Activated CD4-positive, alpha-beta T cell treated with anti-CD3 and anti-CD28 coated beads for 36 hours (primary cell): Measurements from ENCODE around the gene LORICRIN. TPM values are rescaled to one million over a fixed set of nuclear protein-coding genes. Genes with fewer than 3 reads are reported as not detected.

Experiments used
- ATAC-seq: fragments of 200-7000 bp; cut with Tn5 transposase; one replicate; pipeline ENCODE4 v1.10.0; 2021; ENCODE audit warnings: mild to moderate bottlenecking, moderate library complexity
- CTCF ChIA-PET: fragments of 350-600 bp; sonication (Branson Sonifier 250); formaldehyde crosslinking; loops from one replicate; lab custom pipeline; 2021; ENCODE audit warnings: antibody characterized with exemption; lab: Charles Lee
- POLR2A ChIA-PET: fragments of 350-600 bp; sonication (Branson Sonifier 250); formaldehyde crosslinking; loops from one replicate; lab custom pipeline; 2021; ENCODE audit warnings: antibody characterized with exemption, inconsistent platforms; lab: Charles Lee
- DNase-seq: peaks from one replicate; pipeline ENCODE4 v3.0.0-alpha.2; 2020
- H3K27ac Mint-ChIP-seq: one replicate; pipeline ENCODE4 v1.8.0; 2021; ENCODE audit warnings: mixed read lengths
- H3K27me3 Mint-ChIP-seq: one replicate; pipeline ENCODE4 v1.8.0; 2021; ENCODE audit warnings: mixed read lengths
- H3K36me3 Mint-ChIP-seq: one replicate; pipeline ENCODE4 v1.8.0; 2021; ENCODE audit warnings: low read depth, mixed read lengths
- H3K4me1 Mint-ChIP-seq: one replicate; pipeline ENCODE4 v1.8.0; 2021; ENCODE audit warnings: mixed read lengths
- H3K4me3 Mint-ChIP-seq: one replicate; pipeline ENCODE4 v1.8.0; 2021; ENCODE audit warnings: mild to moderate bottlenecking, moderate library complexity, mixed read lengths
- H3K9me3 Mint-ChIP-seq: one replicate; pipeline ENCODE4 v1.8.0; 2021; ENCODE audit warnings: low read depth, mixed read lengths
- intact Hi-C, 2 experiments: fragments of 100-400 bp; cut with DNase I in 1 of 2; cut with micrococcal nuclease in 1 of 2; formaldehyde crosslinking; loops; one replicate each; pipeline versions ENCODE4 v1.14.2 to v1.15.1; 2022 to 2024; cut with DNase I, micrococcal nuclease
- total RNA-seq, 2 experiments: library from RNA; stranded (reverse); gene quantifications; one replicate each; pipeline ENCODE4 v1.2.3, GENCODE V29; 2021

Gene LORICRIN
- total RNA-seq, 2 experiments from 2014 or later = not detected

- CTCF ChIA-PET = interaction anchor here (1.1 kb wide), 1 partner anchor 22 kb away, joined by 3 read pairs; no protein-coding TSS in a partner anchor
- Mint-ChIP-seq H3K27ac (no peak overlapping the region), H3K27me3 (peaks cover 20% of the 10 kb centered on the region), H3K9me3 (no peaks in the 10 kb centered on the region), H3K4me3 (no peak overlapping the region), H3K4me1 (peaks cover 4% of the 10 kb centered on the region), H3K36me3 (no peaks in the 10 kb centered on the region)
- POLR2A ChIA-PET = no interaction called here
- no peak for DNase-seq
- ATAC-seq = no peak
- intact Hi-C loops = no loop called here
Observed at GRCh38 chr1:153250166-153250565, 9.3 kb upstream of the LORICRIN start.

- Mint-ChIP-seq H3K27me3 (peaks cover 20% of the 10 kb centered on the region), H3K4me3 (no peak overlapping the region), H3K4me1 (peaks cover 4% of the 10 kb centered on the region), H3K36me3 (no peaks in the 10 kb centered on the region), H3K9me3 (no peaks in the 10 kb centered on the region), H3K27ac (no peak overlapping the region)
- intact Hi-C loops = no loop called here
- DNase-seq (no peak), ATAC-seq (no peak)
- ChIA-PET POLR2A (no interaction called here), CTCF (interaction anchor here (0.7 kb wide), 1 partner anchor 368 kb away, joined by 3 read pairs; no protein-coding TSS in a partner anchor)
Observed at GRCh38 chr1:153251087-153251486, 8.4 kb upstream of the LORICRIN start.

GRCh38 chr1:153251562-153251961 is 7.9 kb upstream of the LORICRIN start:
- peaks cover 4% of the 10 kb centered on the region for H3K4me1 Mint-ChIP-seq
- ChIA-PET POLR2A (no interaction called here), CTCF (interaction anchor here (0.7 kb wide), 1 partner anchor 368 kb away, joined by 3 read pairs; no protein-coding TSS in a partner anchor)
- DNase-seq (no peak), ATAC-seq (no peak)
- H3K27me3 Mint-ChIP-seq = peaks cover 20% of the 10 kb centered on the region
- no peaks in the 10 kb centered on the region for H3K36me3 Mint-ChIP-seq
- intact Hi-C loops = no loop called here
- H3K9me3 Mint-ChIP-seq = no peaks in the 10 kb centered on the region
- H3K27ac Mint-ChIP-seq = no peak overlapping the region
- no peak overlapping the region for H3K4me3 Mint-ChIP-seq

DNA sequence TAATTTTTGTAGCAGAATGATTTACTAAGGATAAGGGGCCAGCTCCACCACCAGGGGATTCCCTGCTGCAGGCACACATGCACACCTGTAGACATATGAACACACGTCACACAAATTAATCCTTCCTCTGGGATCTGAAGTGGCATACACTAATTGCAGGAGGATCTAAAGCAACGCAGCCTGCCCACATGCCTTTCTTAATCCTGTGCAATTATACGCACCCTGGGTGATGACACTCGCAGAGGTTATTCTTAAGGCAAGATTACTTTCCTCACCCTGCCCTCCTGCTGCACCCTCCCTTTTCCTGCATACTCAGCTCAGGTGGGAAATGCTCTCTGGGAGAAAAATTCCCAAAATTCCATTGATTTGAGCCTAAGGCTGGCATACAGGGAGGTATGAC is 7.5 kb upstream of the LORICRIN start:
- Mint-ChIP-seq H3K9me3 (no peaks in the 10 kb centered on the region), H3K4me3 (no peak overlapping the region), H3K4me1 (peaks cover 4% of the 10 kb centered on the region), H3K27ac (no peak overlapping the region), H3K27me3 (peaks cover 20% of the 10 kb centered on the region), H3K36me3 (no peaks in the 10 kb centered on the region)
- intact Hi-C loops = no loop called here
- DNase-seq (no peak), ATAC-seq (no peak)
- POLR2A ChIA-PET = no interaction called here
- CTCF ChIA-PET = interaction anchor here (0.6 kb wide), 1 partner anchor 84 kb away, joined by 4 read pairs; no protein-coding TSS in a partner anchor

- ChIA-PET CTCF (interaction anchor here (0.6 to 1.3 kb wide), 3 partner anchors 32 to 206 kb away, joined by 3 to 5 read pairs (median 3); no protein-coding TSS in a partner anchor), POLR2A (no interaction called here)
- DNase-seq (no peak), ATAC-seq (no peak)
- Mint-ChIP-seq H3K36me3 (no peaks in the 10 kb centered on the region), H3K4me1 (peaks cover 4% of the 10 kb centered on the region), H3K4me3 (no peak overlapping the region), H3K27me3 (peaks cover 14% of the 10 kb centered on the region), H3K27ac (no peak overlapping the region), H3K9me3 (no peaks in the 10 kb centered on the region)
- intact Hi-C loops = no loop called here
Observed at GRCh38 chr1:153253076-153253475, 6.4 kb upstream of the LORICRIN start.

- DNase-seq (no peak), ATAC-seq (peak; percentile 55)
- H3K27ac Mint-ChIP-seq = no peak overlapping the region
- H3K36me3 Mint-ChIP-seq = no peaks in the 10 kb centered on the region
- H3K9me3 Mint-ChIP-seq = no peaks in the 10 kb centered on the region
- no peak overlapping the region for H3K4me3 Mint-ChIP-seq
- intact Hi-C loops = no loop called here
- peaks cover 4% of the 10 kb centered on the region for H3K4me1 Mint-ChIP-seq
- peaks cover 14% of the 10 kb centered on the region for H3K27me3 Mint-ChIP-seq
- ChIA-PET CTCF (interaction anchor here (0.7 to 1.3 kb wide), 4 partner anchors 32 to 376 kb away, joined by 3 to 5 read pairs (median 3); partner anchors contain the start of genes LELP1 and SMCP), POLR2A (no interaction called here)
Observed at GRCh38 chr1:153253693-153254092, 5.8 kb upstream of the LORICRIN start.

DNA sequence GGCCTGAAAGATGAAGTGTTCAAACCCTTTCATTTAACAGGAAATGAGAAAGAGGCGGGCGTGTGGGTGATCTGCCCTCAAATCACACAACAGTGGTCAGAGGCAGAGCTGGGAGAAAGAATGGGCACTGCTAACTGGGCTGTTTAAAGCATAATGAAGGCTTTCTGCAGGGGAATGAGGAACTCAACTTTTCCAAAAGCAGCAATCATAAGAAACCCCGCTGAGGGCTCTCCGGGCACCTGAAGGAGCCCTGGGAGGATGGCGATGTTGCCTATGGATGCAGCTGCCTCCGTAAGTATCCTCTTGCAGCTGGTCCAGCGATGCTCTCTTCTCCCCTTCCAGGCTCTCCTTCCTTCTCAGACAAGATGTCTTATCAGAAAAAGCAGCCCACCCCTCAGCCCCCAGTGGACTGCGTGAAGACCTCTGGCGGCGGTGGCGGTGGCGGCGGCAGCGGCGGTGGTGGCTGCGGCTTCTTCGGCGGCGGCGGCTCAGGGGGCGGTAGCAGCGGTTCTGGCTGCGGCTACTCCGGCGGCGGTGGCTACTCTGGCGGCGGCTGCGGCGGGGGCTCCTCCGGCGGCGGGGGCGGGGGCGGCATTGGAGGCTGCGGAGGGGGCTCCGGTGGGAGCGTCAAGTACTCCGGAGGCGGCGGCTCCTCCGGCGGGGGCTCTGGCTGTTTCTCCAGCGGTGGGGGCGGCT is 1.2 kb downstream of the LORICRIN start:
- Mint-ChIP-seq H3K27ac (no peak overlapping the region), H3K4me1 (peaks cover 32% of the 10 kb centered on the region), H3K36me3 (no peaks in the 10 kb centered on the region), H3K9me3 (no peaks in the 10 kb centered on the region), H3K27me3 (peaks cover 36% of the 10 kb centered on the region), H3K4me3 (peak overlapping the region; percentile 42)
- peak; percentile 45 for ATAC-seq
- peak; percentile 40 for DNase-seq
- POLR2A ChIA-PET = no interaction called here
- intact Hi-C loops = no loop called here
- CTCF ChIA-PET = interaction anchor here (1.2 kb wide), 1 partner anchor 19 kb away, joined by 3 read pairs; no protein-coding TSS in a partner anchor

- Mint-ChIP-seq H3K27ac (no peak overlapping the region), H3K9me3 (no peaks in the 10 kb centered on the region), H3K4me1 (peaks cover 32% of the 10 kb centered on the region), H3K36me3 (no peaks in the 10 kb centered on the region), H3K27me3 (peaks cover 42% of the 10 kb centered on the region), H3K4me3 (peak overlapping the region; percentile 44)
- intact Hi-C loops = no loop called here
- ChIA-PET CTCF (interaction anchor here (0.7 to 1.2 kb wide), 4 partner anchors 15 to 312 kb away, joined by 3 to 4 read pairs (median 4); no protein-coding TSS in a partner anchor), POLR2A (no interaction called here)
- ATAC-seq = peak; percentile 27
- DNase-seq = peak; percentile 42
Observed at GRCh38 chr1:153261281-153262069, 2.0 kb downstream of the LORICRIN start.

- POLR2A ChIA-PET = no interaction called here
- peaks cover 46% of the 10 kb centered on the region for H3K27me3 Mint-ChIP-seq
- H3K4me3 Mint-ChIP-seq = peak overlapping the region; percentile 44
- intact Hi-C loops = no loop called here
- no peak for DNase-seq
- no peak for ATAC-seq
- no peak overlapping the region for H3K27ac Mint-ChIP-seq
- no peaks in the 10 kb centered on the region for H3K36me3 Mint-ChIP-seq
- CTCF ChIA-PET = interaction anchor here (0.7 to 1.2 kb wide), 4 partner anchors 16 to 311 kb away, joined by 3 to 4 read pairs (median 4); no protein-coding TSS in a partner anchor
- H3K9me3 Mint-ChIP-seq = no peaks in the 10 kb centered on the region
- H3K4me1 Mint-ChIP-seq = peaks cover 32% of the 10 kb centered on the region
Observed at GRCh38 chr1:153262070-153262366, 2.5 kb downstream of the LORICRIN start.

DNA sequence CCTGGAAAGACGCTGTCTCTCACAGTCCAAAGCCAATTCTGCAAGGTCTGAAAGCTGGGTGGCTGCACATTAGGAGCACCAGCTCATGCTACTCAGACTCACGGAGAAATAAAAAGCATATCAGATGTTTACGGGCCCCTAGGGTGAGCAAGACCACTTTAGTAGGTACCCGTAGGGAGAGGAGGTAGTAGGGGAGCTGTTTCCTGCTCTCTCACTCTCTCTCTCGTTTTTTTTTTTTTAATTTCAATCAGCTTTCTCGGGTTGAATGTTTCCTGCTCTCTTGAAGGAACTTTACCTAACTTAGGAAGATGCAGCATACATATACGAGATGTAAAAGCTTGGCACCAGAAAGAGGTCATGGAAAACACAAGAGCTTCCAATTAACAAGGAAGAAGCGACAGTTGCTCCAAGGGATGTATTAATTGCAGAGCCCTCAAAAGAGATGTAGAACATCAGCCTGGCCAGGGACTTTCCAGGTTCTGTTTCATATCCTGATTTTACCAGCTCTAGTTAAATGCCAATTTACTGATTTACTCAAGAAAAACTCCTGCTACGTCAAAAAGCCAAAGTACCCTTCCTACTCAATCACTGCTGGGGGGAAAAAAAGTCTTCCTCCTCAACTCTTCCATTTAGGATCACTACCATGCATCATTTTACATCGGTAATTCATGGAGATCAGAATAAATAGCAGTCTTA is 3.1 kb downstream of the LORICRIN start:
- H3K27ac Mint-ChIP-seq = no peak overlapping the region
- POLR2A ChIA-PET = no interaction called here
- peaks cover 50% of the 10 kb centered on the region for H3K27me3 Mint-ChIP-seq
- H3K9me3 Mint-ChIP-seq = no peaks in the 10 kb centered on the region
- peaks cover 32% of the 10 kb centered on the region for H3K4me1 Mint-ChIP-seq
- H3K36me3 Mint-ChIP-seq = no peaks in the 10 kb centered on the region
- peak overlapping the region; percentile 44 for H3K4me3 Mint-ChIP-seq
- intact Hi-C loops = no loop called here
- CTCF ChIA-PET = interaction anchor here (0.6 to 1.0 kb wide), 3 partner anchors 16 to 232 kb away, joined by 3 to 4 read pairs (median 4); no protein-coding TSS in a partner anchor
- ATAC-seq (peak; percentile 51), DNase-seq (no peak)

DNA sequence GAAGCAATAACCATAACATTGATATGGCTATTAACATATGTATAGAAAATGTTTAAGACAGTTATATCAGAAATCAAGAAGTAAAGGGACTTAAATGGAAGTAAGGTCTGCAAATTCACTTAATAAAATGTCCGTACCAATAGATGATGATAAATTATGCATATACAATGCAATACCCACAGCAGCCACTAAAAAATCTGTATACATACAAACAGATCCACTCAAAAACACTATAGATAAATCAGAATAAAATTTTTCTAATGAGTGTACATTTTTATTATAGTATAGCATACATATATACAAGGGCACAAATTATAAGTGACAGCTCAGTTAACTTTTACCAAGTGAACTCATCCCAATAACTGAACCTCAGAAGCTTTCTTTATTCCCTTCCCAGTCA is 6.0 kb downstream of the LORICRIN start:
- no peaks in the 10 kb centered on the region for H3K9me3 Mint-ChIP-seq
- peaks cover 25% of the 10 kb centered on the region for H3K4me1 Mint-ChIP-seq
- H3K4me3 Mint-ChIP-seq = no peak overlapping the region
- H3K36me3 Mint-ChIP-seq = no peaks in the 10 kb centered on the region
- ATAC-seq (no peak), DNase-seq (no peak)
- POLR2A ChIA-PET = no interaction called here
- CTCF ChIA-PET = interaction anchor here (0.6 to 1.8 kb wide), 3 partner anchors 23 to 44 kb away, joined by 3 to 5 read pairs (median 3); no protein-coding TSS in a partner anchor
- peaks cover 53% of the 10 kb centered on the region for H3K27me3 Mint-ChIP-seq
- intact Hi-C loops = no loop called here
- no peak overlapping the region for H3K27ac Mint-ChIP-seq
